DMS153 treated with DMSO at 0.1 percent for 48 hours (cell line): ENCODE results near the gene S100B.
"Not testable (repeated sequence)": the region's sequence is repeated elsewhere in the genome, so short reads cannot be mapped to it uniquely, and the experiment has no call there.

ENCODE experiments used
- DNase-seq: peaks from one replicate; lab custom pipeline; 2025; ENCODE audit not compliant: unreplicated experiment; lab: John Stamatoyannopoulos, UW

Gene S100B

DNA sequence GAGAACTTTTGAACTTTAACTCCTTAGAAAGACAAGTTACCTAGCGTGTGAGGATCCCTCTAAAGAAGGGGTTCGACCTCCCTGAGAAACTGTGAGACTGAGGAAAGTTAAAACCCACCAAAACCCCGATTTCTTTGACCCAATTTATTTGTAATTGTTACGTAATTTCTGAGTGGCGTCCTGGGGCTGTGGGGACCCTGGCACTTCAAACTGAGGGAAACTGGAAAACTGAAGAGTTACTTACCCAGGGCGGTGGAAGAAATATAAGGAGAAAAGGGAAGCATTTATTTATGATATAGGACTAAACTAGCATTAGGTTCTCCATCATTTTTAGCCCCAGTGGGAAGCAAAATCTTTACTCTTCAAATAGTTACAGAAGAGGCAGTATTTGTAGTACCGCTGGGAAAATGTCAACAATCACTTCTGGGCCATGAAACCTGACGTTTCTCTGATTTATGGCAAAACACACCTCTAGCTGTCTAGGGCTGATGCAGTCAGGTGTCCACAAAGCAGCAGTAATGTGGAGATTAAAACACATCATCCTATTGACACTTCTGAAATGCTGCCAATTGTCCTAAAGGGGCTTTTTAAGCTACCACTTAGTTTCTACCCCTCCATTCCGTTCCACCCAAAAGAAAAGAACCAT lies 430 bp downstream of the S100B start:
- peak; percentile 5 for DNase-seq

DNA sequence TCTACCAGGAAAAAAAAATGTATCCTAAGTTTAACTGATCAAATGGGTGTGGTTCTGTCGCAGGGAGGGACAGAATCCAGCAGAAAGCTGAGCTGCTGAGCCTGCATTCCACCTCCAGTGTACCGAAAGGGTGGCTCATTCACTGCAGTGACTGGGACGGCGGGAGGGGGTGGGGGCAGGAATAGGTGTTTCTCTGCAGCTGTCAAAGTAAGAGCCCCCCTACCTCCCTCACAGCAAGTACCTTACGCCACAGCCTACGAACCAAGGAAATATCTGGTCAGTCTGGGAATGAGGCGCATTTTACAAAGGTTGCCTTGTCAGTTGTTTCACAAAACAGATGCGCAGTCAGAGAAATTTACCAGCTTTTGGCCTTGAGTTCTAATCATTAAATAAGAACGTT lies 1.7 kb downstream of the S100B start:
- DNase-seq, result no peak

DNA sequence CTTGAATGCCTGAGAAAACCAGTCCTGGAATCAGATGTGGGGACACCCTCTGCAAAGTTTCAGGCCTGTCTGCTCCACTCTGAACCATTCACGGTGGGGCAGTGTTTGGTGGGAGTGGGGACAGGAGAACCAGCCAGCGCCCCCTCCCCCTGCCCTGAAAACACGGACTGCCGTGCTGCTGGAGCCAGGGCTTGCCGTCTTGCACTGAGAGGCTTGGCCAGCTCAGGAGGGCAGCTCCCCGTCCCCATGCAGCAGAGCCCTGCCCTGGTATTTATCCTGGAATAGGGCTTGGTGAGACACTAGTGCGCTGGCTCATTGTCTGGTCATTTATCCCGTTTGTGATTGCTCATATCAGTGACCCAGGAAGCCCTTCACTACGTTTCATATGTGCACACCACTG lies 3.9 kb downstream of the S100B start:
- DNase-seq, result no peak

DNA sequence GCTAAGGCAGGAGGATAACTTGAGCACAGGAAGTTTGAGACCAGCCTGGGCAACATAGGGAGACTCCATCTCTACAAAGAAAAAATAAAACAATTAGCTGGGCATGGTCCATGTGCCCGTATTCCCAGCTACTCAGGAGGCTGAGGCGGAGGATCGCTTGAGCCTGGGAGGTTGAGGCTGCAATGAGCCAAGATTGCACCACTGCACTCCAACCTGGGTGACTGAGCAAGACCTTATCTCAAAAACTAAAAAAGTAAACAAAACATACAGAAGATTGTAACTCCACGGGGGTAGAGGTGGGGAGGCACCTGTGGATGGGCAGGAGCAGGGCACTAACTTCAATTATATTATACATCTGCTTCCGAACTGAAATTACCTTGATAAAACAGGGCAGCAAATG lies 4.6 kb downstream of the S100B start:
- DNase-seq, result no peak

DNA sequence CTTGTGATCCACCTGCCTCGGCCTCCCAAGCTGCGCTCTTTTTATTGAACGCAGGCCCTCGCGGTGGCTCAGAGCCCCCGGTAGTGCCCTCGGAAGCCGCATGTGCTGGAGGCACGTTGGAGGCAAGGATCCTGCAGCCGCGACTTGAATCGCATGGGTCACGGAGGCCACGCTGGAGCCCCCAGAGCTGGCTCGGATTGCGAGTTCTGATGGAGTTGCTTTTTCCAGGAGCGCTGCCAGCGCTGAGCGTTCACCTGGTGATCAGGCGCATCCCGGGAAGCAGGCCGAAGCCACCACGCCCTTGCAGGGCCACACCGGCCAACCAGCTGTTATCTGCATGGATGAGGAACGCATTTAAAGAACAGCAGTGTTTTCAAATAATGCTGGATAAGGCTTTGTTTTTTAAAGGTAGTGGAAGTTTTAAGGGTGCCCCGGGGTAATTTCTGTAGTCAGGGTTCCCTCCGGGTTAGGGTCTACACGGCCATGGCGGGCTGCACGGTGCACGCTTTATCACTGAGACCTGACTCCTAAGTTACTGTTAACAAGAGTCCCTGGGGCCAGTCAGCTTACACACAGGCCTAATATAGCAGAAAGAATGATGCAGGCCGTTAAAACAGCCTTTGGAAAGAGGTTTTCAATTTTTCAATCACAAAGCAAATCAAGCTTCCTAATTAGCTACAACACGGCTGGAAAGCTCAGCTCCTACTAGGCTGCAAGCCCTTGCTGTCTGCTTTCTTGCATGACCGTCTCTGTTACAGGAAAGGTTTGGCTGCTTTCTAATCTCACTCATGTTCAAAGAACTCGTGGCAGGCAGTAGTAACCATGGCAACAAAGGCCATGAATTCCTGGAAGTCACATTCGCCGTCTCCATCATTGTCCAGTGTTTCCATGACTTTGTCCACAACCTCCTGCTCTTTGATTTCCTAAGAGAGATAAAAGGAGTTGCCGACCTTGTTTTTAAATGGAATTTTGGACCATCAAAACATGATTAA lies 6.0 kb downstream of the S100B start:
- no peak for DNase-seq

DNA sequence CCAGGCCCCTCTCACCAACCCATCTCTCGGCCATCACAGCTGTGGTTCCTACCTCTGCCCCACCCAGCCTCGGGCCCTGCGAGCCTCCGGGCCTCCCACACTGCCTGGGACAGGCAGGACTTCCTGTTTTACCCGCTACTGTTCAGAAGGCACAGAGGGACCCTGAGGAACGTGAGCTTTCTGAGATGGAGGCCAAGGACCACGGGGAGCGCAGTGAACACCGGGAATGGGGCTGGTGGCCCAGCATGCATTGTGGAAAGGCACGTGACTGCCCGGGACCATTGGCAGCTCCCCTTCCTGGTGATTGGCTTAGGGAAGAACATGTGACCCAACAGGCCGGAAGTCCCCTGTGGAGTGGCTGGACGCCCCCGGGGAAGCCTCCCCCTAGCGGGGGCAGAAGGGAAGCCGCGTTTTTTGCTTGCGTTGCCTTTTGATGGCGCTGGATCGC lies 7.0 kb downstream of the S100B start:
- DNase-seq, result no peak

DNA sequence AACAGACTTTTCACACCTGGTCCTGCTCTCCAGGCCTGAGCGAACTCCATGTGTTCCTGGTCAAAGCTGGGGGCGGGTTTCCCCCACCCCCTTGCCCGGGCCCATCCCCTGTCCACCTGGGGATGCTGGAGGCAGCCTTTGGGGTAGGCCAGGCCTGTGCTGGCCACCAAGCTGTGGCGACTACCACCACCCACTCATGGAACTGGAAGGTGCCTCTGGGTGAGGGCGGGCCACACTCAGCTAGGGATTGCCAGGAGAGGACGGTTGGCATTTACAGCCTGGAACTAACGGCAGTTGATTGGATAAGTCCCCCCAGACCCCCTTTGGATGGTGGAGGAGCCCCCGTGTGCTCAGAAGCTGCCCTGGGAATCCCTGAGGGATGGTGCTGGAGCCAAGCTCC lies 7.9 kb downstream of the S100B start:
- DNase-seq, result no peak

DNA sequence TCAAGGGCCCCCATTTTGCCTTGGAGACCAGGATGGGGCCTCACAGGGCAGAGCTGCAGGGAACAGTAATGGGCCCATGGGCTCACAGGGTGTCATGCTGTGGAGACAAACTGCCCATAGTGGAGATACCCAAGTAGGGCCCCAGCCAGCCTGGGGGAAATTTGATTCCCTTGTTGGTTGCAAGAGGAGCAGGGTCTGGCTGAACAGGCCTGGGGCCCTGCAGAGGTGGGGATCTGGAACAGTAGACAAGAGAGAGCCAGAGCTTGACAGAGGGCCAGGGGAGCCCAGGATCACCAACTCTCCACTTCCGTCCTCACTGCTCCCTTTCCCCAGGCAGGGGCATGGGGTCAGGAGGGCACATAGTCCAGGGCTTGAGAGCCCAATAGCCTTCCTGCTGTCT lies 8.7 kb downstream of the S100B start:
- no peak for DNase-seq

DNA sequence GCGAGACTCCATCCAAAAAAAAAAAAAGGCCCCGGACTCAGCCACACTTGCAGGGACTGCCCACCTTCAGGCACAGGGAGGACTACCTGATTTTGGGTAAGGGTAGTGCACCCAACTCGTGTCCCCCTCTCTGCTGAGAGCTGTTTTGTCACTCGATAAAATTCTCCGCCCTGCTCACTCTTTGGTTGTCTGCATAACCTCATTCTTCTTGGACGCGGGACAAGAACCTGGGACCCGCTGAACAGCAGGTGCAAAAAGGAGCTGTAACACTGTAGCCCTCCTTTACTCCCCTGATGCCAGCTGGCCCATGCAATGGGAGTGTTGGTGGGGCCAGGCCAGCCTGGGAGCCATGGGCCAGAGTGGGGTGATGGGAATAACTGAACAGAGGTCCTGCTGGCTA lies 10.6 kb downstream of the S100B start:
- DNase-seq, result no peak

DNA sequence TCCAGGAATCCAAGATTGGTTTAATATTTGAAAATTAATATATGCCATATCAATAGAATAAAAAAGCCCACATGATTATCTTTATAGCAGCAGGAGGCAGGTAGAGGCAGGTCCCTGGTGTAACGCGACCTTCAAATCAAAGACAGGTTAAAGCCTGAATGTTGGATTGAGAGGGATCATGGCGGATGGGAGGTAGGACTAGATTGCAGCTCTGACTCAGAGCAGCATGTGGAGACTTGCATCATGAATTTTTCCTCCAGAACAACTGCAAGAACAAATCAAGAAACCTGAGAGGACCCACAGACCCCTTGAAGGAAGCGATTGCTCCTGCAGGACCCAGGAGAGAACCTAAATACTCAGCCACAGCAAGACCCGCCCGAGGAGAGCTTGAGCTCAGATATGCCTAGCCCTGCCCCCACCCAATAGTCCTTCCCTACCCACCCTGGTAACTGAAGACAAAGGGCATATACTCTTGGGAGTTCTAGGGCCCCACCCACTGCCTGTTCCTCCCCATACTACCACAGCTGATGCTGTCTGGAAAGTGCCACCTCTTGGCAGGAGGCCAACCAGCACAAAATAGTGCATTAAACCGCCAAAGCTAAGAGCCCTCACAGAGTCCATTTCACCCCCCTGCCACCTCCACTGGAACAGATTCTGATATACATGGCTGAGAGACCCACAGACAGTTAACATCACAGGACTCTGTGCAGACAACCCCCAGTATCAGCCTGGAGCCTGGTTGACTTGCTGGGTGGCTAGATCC lies 19.5 kb downstream of the S100B start:
- DNase-seq, result peak; percentile 7

DNA sequence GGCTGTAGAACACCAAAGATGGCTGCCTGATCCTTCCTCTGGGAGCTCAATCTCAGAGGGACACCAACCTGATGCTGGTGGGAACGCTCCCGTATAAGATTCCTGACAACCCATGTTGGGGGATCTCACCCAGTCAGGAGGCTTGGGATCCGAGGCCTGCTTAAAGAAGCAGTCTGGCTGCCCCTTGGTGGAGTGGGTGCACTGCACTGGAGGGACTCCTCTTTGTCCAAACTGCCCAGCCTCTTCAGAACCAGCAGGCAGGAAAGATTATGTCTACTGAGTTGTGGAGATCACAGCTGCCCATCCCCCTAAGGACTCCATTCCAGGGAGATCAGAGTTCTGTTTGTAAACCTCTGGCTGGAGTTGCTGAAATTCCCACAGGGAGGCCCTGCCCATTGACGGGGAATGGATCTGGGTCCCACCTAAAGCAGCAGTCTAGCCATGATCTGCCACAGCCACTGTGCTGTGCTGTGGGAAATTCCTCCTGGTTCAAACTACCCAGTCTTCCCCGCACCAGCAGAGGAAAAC lies 23.0 kb downstream of the S100B start:
- DNase-seq, result no peak

DNA sequence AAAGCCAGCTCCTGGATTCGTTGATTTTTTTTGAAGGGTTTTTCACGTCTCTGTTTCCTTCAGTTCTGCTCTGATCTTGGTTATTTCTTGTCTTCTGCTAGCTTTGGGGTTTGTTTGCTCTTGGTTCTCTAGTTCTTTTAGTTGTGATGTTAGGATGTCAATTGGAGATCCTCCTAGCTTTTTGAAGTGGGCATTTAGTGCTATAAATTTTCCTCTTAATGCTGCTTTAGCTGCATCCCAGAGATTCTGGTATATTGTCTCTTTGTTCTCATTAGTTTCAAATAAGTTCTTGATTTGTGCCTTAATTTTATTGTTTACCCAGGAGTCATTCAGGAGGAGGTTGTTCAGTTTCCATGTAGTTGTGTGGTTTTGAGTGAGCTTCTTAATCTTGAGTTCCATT lies 25.5 kb downstream of the S100B start:
- DNase-seq, result not testable (repeated sequence)

DNA sequence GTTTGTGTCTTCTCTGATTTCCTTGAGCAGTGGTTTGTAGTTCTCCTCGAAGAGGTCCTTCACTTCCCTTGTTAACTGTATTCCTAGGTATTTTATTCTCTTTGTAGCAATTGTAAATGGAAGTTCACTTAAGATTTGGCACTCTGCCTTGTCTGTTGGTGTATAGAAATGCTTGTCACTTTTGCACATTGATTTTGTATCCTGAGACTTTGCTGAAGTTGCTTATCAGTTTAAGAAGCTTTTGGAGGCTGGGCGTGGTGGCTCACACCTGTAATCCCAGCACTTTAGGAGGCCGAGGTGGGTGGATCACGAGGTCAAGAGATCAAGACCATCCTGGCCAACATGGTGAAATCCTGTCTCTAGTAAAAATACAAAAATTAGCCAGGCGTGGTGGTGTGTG lies 27.1 kb downstream of the S100B start:
- DNase-seq, result not testable (repeated sequence)

DNA sequence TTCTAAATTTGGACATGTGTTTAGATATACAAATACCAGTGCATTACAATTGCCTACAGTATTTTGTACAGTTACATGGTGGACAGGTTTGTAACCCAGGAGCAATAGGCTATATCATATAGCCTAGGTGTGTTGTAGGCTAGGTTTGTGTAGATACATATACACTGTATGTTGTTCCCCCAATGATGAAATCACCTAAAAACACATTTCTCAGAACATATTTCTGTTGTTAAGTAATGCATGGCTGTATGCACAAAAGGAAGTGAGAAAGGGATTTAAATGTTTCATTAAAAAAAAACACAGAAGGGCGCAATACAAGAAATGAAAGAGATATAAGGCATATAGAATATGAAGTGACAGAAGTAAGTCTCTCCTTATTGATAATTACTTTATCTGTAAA lies 32.0 kb downstream of the S100B start:
- no peak for DNase-seq

DNA sequence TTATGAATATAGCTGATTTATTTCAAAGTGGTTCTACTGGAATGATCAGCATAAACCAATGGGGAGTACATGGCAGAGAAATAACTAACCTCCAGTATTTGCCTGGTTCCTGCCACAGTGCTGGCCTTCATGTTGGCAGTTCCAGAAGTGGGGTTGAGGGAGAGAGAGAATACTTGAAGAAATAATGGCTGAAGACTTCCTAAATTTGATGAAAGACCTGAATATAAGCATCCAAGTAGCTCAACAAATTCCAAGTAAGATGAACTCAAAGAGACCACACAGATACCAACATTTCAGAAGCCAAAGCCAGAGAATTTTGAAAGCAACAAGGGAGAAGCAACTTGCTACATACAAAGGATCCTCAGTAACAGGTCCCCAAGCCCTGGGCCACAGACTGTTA lies 34.3 kb downstream of the S100B start:
- no peak for DNase-seq

DNA sequence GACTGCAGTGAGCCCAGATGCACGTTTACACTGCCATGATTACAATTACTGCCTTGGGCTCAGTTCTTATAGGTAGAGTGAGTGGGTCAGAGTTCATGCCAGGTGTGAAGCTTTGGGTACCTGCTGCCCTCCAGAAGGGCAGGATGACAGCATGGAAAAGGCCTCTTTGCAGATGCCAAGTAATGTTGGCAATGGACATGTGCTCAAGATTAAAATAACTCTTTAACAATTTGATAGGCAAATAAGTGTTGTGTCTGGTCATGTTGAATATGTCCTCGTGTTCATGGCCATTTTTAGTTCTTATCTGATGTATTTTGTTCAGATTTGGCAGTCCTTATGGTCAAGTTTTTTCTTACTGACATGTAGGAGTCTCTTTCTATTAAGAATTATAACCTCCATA lies 34.8 kb downstream of the S100B start:
- DNase-seq, result no peak

DNA sequence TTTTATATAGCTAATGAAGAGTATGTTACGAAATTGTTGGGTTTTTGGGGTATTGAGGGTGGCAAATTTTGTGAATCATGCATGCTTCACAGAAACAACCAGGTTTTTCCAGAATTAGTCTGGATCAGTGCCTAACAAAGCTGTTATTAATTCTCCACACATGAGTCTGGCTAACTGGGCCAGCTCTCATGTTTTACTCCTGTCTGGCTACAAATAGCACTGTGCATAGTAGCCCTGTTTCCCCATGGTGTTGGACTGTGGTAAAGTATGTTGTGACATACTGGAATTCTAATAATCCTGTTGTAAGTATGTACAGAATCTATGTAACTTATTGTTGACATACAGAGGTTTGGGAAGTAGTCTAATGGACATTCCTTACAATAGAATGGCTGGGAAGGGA lies 35.8 kb downstream of the S100B start:
- no peak for DNase-seq

DNA sequence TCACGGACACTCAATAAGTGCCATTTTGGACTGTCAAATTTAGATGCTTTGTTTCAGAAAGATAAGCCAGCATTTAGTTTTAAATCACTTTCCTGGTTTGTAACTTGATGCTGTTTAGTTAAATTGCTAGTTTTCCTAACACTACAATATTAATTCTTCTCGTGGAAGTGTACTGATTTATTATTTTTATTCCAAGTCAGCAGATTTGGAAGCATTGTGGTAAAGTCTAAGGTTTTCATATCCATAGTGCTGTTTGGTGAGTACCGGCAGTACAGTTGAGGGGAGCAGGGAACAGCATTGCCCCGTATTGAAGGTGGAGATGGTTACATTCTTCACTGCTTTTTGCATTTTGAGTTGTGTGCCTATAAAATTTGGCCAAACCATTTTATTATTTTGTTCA lies 36.3 kb downstream of the S100B start:
- no peak for DNase-seq

DNA sequence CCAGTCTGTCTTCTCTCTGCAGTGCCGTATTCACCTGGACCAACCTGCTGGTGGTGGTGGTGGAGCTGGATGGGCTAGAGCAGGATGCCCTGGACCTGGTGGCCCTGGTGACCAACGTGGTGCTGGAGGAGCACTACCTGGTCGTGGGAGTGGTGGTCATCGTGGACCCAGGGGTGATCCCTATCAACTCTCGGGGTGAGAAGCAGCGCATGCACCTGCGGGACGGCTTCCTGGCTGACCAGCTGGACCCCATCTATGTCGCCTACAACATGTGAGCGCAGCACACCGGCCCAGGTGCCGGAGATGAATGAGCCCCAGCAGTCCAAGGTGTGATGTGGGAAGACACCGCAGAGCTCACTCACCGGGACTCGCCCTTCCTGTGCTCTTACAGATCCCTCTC lies 37.5 kb downstream of the S100B start:
- no peak for DNase-seq

DNA sequence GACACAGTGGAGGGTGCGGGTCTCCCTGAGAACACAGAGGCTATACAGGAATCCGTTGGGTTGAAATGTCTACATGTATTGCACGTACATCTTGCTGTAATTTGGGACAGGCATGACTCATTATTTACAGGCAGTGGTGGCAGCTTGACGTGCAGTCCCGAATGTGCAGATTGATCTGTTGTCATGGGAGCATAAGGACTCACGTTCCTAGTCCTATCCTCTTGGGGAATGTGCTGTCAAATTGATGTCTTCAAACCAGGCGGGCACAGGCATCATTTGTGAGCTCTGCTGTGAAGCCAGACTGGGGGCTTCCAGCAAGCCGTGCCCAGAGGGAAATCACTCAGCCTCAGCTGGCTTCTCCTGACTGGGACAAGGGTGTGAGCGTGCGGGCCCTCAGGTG lies 40.5 kb downstream of the S100B start:
- no peak for DNase-seq

DNA sequence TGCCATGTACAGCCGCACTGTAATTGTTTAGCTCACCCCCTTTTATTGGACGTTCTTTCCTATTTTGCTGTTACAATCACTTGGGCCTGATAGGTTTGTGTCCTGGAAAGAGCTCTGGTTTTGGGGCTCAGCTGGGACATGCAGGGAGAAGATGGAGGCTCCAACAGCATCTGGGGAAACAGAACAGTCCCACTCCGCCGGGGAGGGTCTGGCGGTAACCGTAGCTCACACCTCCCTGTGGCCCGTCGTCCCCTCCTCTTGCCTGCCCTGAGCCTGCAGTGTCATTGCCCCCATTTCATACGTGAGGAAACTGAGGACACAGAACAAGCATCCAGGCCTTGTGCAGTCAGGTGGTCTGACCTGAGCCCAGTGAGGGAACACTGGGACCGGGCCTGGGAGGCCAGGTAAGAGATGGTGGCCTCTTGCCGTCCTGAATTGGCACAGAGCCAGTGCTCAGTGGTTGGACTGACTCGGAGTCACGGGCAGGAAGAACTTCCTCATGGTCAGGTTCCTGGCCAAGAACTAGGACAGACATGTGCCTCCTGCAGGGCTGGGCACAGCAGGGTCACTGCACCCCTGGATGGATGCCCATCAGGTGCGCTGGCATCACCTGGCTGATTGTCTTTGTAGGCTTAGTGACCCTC lies 41.8 kb downstream of the S100B start:
- no peak for DNase-seq
